Stimulated activated CD4-positive, alpha-beta T cell treated with anti-CD3 and anti-CD28 coated beads, Interleukin-4, amount 100 ng/mL, for 1 hour (primary cell): ENCODE results near the gene SCN3A.

Source experiments
- DNase-seq: peaks from one replicate; pipeline ENCODE4 v3.0.0-alpha.2; 2020

SCN3A gene

DNA sequence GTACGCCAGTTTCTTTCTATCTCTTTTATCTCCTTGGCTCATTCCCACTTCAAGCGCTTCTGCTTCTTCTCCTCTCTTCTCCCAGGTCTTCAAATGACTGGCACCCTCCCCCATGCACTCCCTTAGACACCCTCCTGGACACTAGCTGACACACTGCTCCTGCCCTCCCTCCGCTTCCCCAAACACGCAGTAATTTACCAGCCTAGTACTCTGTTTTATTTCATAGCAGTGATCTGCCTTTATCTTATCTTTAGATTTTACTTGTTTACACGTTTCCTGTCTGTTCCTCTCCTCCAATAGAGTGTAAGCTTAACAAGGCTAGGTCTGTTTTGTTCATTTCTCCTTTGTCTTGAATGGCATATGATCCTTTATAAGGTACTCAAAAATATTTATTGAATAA is 93.9 kb downstream of the SCN3A start:
- DNase-seq: no peak

DNA sequence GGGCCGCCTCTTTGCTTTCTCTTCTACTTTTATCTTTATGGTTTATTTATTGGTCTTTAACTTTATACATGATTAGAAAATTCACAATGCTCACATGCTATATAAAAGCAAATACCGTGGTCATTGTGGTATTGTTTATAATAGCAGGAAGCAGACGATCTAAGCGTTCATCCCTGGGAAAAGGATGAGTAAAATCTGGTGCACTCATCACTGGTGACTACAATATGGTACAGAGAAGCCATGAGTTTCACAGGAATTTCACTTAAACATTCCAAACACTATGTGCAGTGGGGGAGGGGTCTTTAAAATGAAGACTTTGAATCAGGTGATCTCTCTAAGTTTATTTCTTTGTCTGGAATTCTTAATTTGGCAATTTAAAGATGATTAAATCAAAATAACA is 97.9 kb downstream of the SCN3A start:
- DNase-seq: no peak

DNA sequence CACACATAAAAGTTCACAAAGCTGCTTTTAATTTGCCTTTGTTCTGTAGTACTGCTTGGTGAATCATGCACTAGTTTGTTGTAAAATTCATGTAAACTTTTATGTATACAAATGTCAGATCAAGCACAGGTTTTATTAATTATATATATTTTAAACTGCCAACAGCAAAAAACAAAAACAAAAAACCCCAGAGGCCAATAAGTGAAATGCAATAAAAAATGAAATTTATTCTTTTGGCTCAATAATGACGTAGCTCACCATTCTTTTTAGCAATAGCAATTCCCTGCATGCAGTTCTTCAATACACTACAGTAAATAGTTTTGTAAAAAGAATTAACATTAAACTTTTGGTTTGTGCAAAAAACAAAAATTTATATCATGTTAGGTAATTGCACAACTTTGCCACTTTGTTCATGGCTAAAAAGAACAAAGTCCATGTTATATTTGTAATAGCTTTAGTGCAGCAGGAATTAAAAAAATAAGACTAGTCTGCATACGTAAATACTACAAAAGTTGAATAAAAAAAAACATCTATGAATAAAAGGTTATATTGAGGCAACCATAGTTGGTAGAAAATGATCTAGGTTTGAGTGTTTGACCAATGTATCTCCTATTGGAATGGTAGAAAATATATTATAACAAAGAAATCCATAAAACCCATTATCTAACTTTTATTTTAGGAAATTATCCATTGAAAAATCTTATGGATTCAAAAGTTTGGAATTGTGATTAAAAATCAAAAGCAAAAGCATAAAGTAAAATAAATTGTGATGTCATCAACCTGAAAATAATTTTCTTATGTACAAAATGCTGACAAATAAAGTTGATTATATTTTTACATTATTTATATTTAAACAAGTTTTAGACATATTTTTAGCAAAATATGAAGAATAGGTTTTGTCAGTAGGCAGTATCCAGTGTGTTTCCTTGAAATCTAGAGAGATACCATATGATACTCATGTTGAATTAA is 115.6 kb downstream of the SCN3A start:
- no peak for DNase-seq

DNA sequence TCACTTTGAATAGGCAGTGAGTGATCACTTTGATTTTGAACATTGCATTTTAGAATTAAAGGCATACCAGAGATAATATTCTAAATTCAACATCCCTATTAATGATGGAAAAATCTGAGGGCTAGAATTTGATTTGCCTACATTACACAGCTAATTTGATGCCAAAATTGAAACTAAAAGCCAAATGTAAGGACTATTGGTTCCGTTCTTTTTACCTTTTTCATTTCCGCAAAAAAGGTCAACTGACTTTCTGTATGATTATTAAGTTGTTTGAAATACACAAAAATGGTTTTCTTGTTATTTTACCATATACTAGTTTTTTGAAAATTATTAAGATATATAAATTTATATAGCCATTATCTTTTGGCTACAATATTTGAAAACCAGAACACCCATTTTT is 117.5 kb downstream of the SCN3A start:
- DNase-seq: no peak

DNA sequence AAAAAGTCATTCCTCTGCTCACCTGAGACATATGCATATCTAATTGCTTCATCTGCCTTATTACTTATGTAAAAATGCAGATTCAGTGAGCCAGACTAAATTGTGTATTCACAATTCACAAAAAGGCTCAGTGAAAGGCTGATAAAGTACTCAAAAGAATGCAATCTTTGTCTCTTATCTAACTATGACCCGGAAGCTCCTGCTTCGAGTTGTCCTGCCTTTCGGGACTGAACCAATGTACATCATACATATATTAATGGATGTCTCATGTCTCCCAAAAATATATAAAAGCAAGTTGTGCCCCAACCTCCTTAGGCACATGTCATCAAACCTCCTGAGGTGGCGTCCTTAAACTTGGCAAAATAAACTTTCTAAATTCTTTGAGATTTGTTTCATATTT is 120.5 kb downstream of the SCN3A start:
- no peak for DNase-seq

DNA sequence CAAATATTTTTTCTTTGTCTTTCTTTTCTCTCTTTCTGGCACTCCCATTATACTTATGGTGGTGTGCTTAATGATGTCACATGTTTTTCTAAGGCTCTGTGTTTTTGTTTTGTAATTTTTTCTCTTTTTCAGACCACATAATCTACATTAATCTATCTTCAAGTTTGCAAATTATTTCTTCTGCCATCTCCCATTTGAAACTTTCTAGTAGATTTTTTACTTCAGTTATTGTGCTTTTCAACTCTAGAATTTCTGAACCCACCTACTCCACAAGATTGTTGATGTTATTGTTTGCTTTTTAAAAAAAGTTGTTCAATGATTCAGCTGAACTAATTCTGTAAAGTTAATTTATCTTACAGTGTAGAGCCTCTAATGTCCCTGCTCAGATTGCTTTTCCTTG is 121.4 kb downstream of the SCN3A start:
- DNase-seq: no peak

DNA sequence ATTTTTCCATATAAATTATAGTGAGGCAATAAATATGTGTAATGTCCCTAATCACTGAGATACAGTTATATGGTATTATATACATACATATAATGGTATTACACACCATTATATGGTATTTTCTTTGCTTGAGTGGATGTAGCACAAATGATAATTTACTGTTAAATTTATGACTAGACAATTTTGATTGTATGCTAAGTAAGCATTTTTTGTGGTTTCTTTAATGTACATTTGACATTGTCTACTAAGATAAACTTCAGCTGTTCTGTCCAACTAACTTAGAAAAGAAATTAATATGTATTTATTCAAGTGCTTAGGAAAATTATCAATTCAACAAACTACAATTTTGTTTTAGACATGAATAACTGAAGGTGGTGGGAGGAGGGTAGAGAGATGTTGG is 122.6 kb downstream of the SCN3A start:
- DNase-seq: no peak

DNA sequence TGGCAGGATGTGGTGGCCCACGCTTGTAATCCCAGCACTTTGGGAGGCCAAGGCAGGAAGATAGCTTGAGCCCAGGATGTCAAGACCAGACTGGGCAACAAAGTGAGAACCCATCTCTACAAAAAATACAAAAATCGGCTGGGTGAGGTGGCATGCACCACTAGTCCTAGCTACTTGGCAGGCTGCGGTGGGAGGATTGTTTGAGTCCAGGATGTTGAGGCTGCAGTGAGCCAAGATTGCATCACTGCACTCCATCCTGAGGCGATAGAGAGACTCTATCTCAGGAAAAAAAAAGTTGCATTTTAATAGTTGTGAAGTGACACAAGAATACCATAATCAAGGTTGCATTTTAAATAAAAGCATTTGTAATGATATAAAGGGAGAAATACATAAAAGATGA is 124.4 kb downstream of the SCN3A start:
- no peak for DNase-seq

DNA sequence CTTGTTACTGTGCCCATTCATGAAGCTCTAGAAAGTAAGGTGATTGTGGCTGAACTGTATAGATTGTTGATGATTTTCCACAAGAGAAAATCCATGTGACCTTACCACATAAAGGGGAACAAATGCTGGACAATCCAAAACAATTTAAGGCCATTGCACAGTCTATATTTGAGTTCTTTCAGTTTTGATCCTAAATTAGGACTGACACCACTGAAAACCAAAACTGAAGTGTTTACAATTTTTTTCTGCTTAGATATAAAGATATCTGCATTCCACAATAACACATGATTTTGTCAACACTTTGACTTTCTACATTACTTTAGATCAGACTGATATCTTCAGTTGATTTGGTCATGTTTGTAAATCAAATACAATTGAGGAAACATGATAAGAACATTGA is 124.9 kb downstream of the SCN3A start:
- DNase-seq: no peak

DNA sequence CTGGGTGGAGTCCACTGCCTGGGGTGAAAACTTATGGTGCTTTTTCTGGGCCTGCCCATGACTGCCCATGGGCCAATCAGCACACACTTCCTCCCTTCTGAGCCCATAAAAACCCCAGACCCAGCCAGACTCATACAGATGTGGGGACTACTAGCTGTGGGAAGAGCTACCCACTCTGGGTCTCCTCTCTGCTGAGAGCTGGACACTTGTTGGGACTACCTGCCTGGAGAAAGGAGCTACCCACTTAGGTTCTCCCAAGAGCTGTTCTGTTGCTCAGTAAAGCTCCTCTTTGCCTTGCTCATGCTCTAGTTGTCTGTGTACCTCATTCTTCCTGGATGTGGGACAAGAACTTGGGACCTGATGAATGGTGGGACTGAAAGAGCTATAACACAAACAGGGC is 129.0 kb downstream of the SCN3A start:
- DNase-seq: no peak

DNA sequence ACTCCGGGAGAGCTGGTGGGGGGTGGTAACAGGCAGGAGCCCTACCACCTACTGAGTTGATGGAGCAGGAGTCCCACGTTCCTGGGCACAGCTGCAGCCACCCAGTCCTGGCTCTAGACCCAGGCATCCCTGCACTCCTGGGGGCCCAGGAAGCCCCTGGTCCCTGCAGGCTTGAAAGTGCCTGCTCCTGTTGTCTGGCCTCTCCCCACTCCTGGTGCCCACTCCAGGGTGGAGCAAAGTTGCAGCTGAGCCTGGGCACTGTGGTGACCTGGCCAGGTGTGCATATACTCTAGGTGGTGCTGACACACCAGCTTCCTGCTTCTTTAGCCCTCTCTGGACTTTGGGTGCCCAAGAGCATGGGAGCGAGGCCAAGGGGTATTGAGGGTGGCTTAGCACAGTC is 129.5 kb downstream of the SCN3A start:
- no peak for DNase-seq

DNA sequence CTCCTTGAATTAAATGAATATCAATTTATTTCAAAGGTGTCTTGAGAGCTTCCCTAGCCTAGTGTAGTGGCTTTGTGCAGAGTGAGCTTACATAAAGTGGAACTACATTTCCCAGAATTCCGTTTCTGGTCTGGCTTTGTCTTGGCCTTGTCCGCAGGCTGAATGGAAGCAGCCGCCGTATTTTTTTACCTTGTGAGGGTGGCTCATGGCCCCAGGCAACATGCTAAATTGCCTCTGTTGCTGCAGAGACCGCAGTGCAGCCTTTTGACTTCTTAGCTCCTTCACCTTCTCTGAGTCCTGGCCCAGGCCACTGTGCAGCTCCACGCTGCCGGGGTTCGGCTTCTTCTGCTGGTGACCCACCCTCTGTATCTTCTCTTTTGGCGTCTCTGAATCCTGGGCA is 133.8 kb downstream of the SCN3A start:
- no peak for DNase-seq

DNA sequence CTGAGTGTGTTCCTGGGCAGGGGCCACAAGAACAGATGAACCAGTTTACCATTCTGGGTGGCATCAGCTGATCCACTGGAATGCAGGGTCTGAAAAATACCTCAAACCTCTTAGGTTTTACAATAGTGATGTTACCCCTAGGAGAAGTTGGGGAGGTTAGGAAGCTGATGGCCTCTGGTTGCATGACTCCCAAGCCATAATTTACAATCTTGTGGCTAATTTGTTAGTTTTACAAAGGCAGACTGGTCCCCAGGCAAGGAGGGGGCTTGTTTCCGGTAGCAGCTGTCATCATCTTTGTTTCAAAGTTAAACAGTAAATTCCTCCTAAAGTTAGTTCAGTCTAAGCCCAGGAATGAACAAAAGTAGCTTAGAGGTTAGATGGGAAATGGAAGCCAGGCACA is 134.7 kb downstream of the SCN3A start:
- DNase-seq: no peak

DNA sequence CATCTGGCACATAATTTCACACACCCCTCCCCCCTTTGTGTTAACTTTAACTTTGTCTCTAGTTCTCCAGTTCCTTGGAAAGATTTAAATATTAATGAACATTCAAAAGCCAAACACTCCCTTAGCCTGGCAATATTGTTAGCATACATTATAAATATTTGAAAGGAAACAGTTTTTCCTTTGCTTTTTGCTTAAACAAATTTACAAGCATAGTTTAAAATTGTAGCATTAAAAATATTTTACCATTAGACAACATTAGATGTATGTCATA is 135.4 kb downstream of the SCN3A start:
- no peak for DNase-seq

DNA sequence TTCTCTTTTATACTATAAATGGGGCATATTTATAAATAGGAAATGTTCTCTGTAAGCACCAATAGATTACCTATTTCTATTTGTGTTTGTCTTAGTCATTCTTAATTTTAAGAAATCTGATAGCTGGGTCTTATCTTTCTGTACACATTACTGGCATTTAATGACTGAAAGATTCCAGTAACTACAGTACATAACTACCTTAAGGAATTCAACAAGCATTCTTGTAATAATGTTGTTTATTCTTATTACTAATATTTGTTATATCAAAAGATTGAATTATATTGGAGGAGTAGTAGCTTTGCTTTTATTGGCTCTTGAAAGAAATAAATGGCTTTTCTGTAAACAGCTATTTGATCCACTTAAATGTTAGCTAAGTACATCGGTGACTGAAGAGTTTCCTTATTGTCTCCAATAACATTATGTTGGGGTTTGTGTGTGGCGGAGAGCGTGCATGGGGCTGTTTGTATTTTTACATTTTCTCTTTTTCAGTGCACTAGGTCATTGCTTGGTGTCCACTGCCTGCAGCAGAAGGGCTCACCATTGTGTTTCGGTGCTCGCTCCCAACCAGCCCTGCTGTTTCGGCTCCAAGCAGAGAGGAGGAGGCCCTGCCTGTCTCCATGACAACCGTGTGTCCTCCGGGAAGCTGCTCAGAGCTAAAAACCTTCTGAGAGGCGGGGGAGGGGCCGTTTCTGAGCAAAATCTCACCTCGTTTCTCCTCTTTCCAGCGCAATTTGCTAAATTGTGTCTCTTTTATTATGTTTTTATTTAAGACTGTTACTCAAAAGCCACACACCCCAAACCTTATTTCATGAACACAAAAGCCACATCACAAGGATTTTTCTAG is 136.0 kb downstream of the SCN3A start:
- DNase-seq: no peak

DNA sequence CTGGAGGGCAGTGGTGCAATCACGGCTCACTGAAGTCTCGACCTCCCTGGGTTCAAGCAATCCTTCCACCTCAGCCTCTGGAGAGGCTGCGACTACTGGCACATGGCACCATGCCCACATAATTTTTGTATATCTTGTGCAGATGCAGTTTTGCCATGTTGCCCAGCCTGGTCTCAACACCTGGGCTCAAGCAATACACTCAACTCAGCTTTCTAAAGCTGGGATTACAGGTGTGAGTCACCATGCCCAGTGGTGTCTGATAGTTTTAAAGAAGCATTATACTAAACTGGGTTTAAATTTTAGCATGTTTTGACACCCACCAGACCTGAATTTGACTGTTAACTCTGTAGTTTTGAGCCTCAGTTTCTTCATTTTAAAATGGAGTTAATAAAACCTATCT is 139.1 kb downstream of the SCN3A start:
- no peak for DNase-seq

DNA sequence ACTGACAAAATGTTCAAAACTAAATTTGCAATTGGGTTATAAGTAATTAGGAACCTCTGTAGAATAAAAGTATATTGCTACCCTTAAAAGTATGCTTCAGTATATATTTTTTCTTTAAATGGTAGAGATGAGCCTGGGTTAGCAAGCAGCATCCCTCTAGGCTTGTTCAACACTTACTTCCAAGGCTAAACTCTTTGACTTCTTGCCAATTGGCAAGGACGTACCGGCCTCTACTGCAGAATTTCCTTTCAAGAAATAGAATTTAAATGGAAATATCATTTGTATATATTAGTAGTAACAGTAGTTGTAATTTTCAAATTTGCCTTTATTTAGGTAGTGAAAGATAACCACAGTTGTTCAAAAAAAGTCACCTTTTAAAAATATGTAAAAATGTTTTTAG is 143.4 kb downstream of the SCN3A start:
- DNase-seq: no peak

DNA sequence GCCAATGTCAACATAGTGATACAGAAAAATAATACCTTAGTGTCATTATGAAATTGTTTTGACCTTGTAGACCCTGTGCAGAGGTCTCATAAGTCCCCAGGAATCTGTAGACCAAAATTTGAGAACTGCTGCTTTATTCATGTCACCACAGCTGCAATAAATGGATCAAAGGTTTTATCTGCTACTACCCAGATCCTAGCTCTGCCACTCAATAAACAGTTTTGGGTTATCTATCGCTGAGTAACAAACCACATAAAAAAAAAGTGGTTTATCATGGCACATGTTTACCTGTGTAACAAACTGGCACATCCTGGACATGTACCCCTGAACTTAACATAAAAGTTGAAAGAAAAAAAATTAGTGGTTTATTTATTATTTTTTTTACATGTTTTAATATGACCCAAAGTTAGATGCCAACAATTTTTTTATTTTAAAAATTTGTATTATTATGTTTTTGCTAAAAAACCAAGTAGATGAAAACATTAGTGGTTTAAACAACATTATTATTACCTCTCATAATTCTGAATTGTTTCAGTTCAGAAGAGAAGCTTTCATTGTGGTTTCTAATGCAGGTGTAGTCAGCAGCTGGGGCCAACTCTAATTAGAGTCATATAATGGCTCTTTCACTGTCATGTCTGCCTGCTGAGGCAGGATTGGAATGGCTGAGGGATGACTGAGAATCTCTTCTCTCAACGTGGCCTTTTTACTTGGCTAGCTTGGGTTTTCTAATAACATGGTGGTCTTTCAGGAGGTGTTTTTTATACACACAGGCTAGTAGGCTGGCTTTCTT is 145.2 kb downstream of the SCN3A start:
- DNase-seq: no peak

DNA sequence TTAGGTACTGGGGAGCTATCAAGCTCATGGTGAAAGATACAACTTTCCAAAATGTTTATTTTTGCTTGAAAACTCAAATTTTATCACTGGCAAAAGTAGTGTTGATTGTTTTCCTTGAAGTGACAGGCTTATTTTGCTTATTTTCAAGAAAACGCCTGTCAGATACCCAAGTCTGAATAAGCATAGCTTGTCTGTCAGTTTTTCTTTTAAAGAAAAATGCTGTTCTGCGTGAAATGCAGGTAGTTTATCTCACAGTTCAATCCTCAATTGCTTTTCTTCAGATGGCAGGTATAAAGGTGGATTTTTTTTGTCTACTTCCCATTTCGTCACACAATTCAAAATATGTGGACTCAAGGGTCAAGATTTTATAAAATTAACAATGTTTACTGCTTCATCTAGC is 145.9 kb downstream of the SCN3A start:
- no peak for DNase-seq

DNA sequence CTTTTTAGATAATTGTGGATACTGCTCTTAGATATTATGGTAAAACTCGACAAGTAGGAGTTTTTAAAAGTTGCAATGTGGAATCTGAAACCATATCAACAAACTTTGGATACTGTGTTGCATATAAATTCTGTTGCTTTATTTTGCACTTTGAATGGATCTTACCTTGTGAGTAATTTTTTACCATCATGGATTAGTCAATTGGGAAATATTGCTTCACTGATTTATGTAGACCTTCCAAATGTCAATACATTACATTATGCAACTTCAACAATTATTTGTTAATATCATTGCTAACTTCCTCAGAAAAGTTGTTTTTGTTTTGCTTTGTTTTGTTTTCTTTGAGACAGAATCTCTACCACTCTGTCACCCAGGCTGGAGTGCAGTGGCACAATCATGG is 146.5 kb downstream of the SCN3A start:
- DNase-seq: no peak

DNA sequence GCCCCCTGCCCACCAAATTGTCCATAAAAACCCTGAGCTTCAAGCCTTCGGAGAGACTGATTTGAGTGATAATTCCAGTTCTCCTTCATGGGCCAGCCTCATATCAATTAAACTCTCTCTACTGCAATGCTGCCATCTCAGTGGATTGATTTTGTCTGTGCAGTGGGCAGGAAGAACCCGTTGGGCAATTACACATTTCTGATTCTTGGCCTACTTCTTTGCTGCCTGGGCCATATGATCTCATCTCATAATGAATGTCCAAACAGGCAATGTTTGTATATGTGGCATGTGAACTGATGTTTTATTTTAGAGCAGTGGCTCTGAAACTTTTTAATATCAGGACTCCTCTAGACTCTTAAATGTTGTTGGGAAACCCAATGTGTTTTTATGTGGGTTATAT is 147.3 kb downstream of the SCN3A start:
- DNase-seq: no peak

DNA sequence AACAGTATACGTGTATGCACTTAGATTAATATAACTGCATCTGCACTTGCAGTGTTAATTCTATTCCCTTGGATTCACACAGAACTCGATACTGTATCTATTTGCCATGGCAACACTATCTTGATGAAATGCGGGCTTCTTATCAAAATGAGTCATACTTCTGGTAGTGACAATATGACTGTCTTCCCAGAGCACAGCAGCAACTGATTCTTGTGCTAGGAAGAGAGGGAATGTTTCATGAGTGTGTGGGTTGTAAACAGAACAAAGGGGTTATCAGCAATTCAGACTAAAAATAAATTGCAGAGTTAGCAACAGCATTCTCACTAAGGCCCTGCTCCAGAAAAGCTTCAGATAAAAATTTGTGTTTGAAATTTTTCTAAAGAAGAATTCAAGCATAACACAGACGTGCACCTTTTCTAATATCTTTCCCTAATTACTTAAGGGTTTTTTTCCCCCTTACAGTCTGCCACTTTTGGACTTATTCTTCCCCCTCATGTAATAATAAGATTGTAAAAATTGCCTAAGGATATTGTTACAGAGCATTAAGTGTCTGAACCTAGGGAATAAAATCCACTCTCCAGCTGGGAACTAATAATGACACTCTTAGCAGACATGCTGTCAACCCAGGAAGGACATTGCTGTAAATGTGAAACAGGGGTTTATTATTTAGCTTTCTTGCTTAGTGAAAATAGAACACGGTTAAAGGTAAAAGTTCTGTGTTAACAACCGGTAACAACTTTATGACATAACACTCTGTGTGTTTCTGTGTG is 148.6 kb downstream of the SCN3A start:
- no peak for DNase-seq

DNA sequence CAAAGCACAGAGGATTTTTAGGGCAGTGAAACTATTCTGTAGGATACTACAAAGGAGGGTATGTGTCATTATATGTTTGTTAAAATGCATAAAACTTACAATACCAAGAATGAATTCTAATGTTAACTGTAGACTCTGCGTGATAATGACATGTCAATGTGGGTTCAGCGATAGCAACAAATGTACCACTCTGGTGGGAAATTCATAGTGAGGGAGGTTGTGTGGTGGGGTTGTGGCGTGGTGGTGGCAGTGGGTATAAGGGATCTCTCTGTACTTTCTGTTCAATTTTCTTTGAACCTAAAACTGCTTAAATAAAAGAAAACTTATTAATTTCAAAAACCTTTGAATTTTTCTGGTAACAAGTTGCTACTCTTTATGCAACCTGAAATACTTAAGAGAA is 149.2 kb downstream of the SCN3A start:
- no peak for DNase-seq
